ENCODE data around the gene PTK6.

The PTK6 gene

GRCh38 chr20:63545814-63546213, 8.6 kb upstream of the PTK6 start:
- peaks cover 6% of the 10 kb centered on the region; the same call in 1 of the 2 replicates for H3K27me3 ChIP-seq (ENCODE audit: insufficient read depth, low read length)
- H4K20me1 ChIP-seq (ENCODE audit: insufficient read depth, low read length), result no peaks in the 10 kb centered on the region
- H3K4me1 ChIP-seq (ENCODE audit: insufficient read depth, low read length, severe bottlenecking), result no peaks in the 10 kb centered on the region
- H3K4me3 ChIP-seq (ENCODE audit: low read depth, low read length, poor library complexity, severe bottlenecking), result no peak overlapping the region
- H3K9me3 ChIP-seq (ENCODE audit: low read length), result no peaks in the 10 kb centered on the region
- H3K27ac ChIP-seq (ENCODE audit: low read depth, low read length, poor library complexity, severe bottlenecking), result no peak overlapping the region
- H3K9ac ChIP-seq (ENCODE audit: low read length), result no peak overlapping the region
- H3K4me2 ChIP-seq (ENCODE audit: low read length), result no peak overlapping the region
- H2AFZ ChIP-seq (ENCODE audit: low read length), result no peak overlapping the region
- H3F3A ChIP-seq (ENCODE audit: insufficient read depth, low read length), result no peaks in the 10 kb centered on the region
- no peaks in the 10 kb centered on the region for H3K9me2 ChIP-seq (ENCODE audit: low read depth, low read length)
- H3K79me2 ChIP-seq (ENCODE audit: insufficient read depth, low read length), result no peaks in the 10 kb centered on the region
- TF ChIP-seq CTCF (IDR thresholded peaks at IDR 0.05; ENCODE audit: low read length), result no peak
- no peak for TF ChIP-seq EZH2 (IDR thresholded peaks at IDR 0.05; ENCODE audit: borderline replicate concordance, low read length)
- H3K36me3 ChIP-seq (ENCODE audit: insufficient read depth, low read length), result no peaks in the 10 kb centered on the region

GRCh38 chr20:63544958-63545516, 7.9 kb upstream of the PTK6 start:
- Histone ChIP-seq H4K20me1 (ENCODE audit: insufficient read depth, low read length) (no peaks in the 10 kb centered on the region), H3K36me3 (ENCODE audit: insufficient read depth, low read length) (no peaks in the 10 kb centered on the region), H3K4me2 (ENCODE audit: low read length) (no peak overlapping the region), H3K9ac (ENCODE audit: low read length) (no peak overlapping the region), H3K4me1 (ENCODE audit: insufficient read depth, low read length, severe bottlenecking) (no peaks in the 10 kb centered on the region), H3K9me2 (ENCODE audit: low read depth, low read length) (no peaks in the 10 kb centered on the region), H3K27me3 (ENCODE audit: insufficient read depth, low read length) (peaks cover 5% of the 10 kb centered on the region; the same call in 1 of the 2 replicates), H2AFZ (ENCODE audit: low read length) (no peak overlapping the region), H3K79me2 (ENCODE audit: insufficient read depth, low read length) (no peaks in the 10 kb centered on the region), H3F3A (ENCODE audit: insufficient read depth, low read length) (no peaks in the 10 kb centered on the region), H3K27ac (ENCODE audit: low read depth, low read length, poor library complexity, severe bottlenecking) (no peak overlapping the region), H3K4me3 (ENCODE audit: low read depth, low read length, poor library complexity, severe bottlenecking) (no peak overlapping the region), H3K9me3 (ENCODE audit: low read length) (no peaks in the 10 kb centered on the region)
- TF ChIP-seq CTCF (IDR thresholded peaks at IDR 0.05; ENCODE audit: low read length) (no peak), EZH2 (IDR thresholded peaks at IDR 0.05; ENCODE audit: borderline replicate concordance, low read length) (no peak)

GRCh38 chr20:63544241-63544957, 7.2 kb upstream of the PTK6 start:
- no peaks in the 10 kb centered on the region for H3K9me2 ChIP-seq (ENCODE audit: low read depth, low read length)
- H3K9ac ChIP-seq (ENCODE audit: low read length), result no peak overlapping the region
- no peaks in the 10 kb centered on the region for H3F3A ChIP-seq (ENCODE audit: insufficient read depth, low read length)
- no peaks in the 10 kb centered on the region for H3K9me3 ChIP-seq (ENCODE audit: low read length)
- peaks cover 5% of the 10 kb centered on the region; the same call in 1 of the 2 replicates for H3K27me3 ChIP-seq (ENCODE audit: insufficient read depth, low read length)
- TF ChIP-seq EZH2 (IDR thresholded peaks at IDR 0.05; ENCODE audit: borderline replicate concordance, low read length) (no peak), CTCF (IDR thresholded peaks at IDR 0.05; ENCODE audit: low read length) (no peak)
- no peaks in the 10 kb centered on the region for H3K4me1 ChIP-seq (ENCODE audit: insufficient read depth, low read length, severe bottlenecking)
- no peak overlapping the region for H3K4me3 ChIP-seq (ENCODE audit: low read depth, low read length, poor library complexity, severe bottlenecking)
- no peak overlapping the region for H3K4me2 ChIP-seq (ENCODE audit: low read length)
- H2AFZ ChIP-seq (ENCODE audit: low read length), result no peak overlapping the region
- no peaks in the 10 kb centered on the region for H3K36me3 ChIP-seq (ENCODE audit: insufficient read depth, low read length)
- H3K27ac ChIP-seq (ENCODE audit: low read depth, low read length, poor library complexity, severe bottlenecking), result no peak overlapping the region
- no peaks in the 10 kb centered on the region for H3K79me2 ChIP-seq (ENCODE audit: insufficient read depth, low read length)
- no peaks in the 10 kb centered on the region for H4K20me1 ChIP-seq (ENCODE audit: insufficient read depth, low read length)
